Measurements from ENCODE around the gene RHBG.

GRCh38 chr1:156346636-156347035 lies 22.4 kb upstream of the RHBG start:
- TF ChIP-seq CTCF (conservative IDR thresholded peaks at IDR 0.05; ENCODE audit: low read depth in 2 of 2) (no peak), EZH2 (IDR thresholded peaks at IDR 0.05; ENCODE audit: low read depth, unreplicated experiment) (no peak), EZH2phosphoT487 (IDR thresholded peaks at IDR 0.05; ENCODE audit: unreplicated experiment) (no peak)
- TF ChIP-seq, protein P1, sequence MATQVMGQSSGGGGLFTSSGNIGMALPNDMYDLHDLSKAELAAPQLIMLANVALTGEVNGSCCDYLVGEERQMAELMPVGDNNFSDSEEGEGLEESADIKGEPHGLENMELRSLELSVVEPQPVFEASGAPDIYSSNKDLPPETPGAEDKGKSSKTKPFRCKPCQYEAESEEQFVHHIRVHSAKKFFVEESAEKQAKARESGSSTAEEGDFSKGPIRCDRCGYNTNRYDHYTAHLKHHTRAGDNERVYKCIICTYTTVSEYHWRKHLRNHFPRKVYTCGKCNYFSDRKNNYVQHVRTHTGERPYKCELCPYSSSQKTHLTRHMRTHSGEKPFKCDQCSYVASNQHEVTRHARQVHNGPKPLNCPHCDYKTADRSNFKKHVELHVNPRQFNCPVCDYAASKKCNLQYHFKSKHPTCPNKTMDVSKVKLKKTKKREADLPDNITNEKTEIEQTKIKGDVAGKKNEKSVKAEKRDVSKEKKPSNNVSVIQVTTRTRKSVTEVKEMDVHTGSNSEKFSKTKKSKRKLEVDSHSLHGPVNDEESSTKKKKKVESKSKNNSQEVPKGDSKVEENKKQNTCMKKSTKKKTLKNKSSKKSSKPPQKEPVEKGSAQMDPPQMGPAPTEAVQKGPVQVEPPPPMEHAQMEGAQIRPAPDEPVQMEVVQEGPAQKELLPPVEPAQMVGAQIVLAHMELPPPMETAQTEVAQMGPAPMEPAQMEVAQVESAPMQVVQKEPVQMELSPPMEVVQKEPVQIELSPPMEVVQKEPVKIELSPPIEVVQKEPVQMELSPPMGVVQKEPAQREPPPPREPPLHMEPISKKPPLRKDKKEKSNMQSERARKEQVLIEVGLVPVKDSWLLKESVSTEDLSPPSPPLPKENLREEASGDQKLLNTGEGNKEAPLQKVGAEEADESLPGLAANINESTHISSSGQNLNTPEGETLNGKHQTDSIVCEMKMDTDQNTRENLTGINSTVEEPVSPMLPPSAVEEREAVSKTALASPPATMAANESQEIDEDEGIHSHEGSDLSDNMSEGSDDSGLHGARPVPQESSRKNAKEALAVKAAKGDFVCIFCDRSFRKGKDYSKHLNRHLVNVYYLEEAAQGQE (IDR thresholded peaks at IDR 0.05; ENCODE audit: unreplicated experiment): no peak

All from GM23338 (cell line).